GM10248 (cell line): ENCODE measurements around the gene RIOK2.
"Not testable (repeated sequence)": the region's sequence is repeated elsewhere in the genome, so short reads cannot be mapped to it uniquely, and the experiment has no call there.

Experiments used
- CTCF ChIA-PET: fragments of 300-600 bp; sonication (Branson Sonifier 250); formaldehyde crosslinking; extraction: SDS; loops from one replicate; lab custom pipeline; 2021; ENCODE audit warnings: antibody characterized with exemption; lab: Yijun Ruan, JAX
- POLR2A ChIA-PET: fragments of 350-650 bp; sonication (Branson Sonifier 250); formaldehyde crosslinking; extraction: SDS; loops from one replicate; lab custom pipeline; 2020; ENCODE audit warnings: antibody characterized with exemption; lab: Yijun Ruan, JAX
- DNase-seq: peaks from one replicate; pipeline ENCODE4 v3.0.0; 2012; ENCODE audit errors: extremely low spot score
- TF ChIP-seq, protein P1 (sequence below): IDR thresholded peaks from 2 replicates; pipeline ENCODE4 v1.5.1; 2012; ENCODE audit warnings: mild to moderate bottlenecking, low read depth; ENCODE audit errors: extremely low read depth, missing control alignments, control extremely low read depth

RIOK2 gene

DNA sequence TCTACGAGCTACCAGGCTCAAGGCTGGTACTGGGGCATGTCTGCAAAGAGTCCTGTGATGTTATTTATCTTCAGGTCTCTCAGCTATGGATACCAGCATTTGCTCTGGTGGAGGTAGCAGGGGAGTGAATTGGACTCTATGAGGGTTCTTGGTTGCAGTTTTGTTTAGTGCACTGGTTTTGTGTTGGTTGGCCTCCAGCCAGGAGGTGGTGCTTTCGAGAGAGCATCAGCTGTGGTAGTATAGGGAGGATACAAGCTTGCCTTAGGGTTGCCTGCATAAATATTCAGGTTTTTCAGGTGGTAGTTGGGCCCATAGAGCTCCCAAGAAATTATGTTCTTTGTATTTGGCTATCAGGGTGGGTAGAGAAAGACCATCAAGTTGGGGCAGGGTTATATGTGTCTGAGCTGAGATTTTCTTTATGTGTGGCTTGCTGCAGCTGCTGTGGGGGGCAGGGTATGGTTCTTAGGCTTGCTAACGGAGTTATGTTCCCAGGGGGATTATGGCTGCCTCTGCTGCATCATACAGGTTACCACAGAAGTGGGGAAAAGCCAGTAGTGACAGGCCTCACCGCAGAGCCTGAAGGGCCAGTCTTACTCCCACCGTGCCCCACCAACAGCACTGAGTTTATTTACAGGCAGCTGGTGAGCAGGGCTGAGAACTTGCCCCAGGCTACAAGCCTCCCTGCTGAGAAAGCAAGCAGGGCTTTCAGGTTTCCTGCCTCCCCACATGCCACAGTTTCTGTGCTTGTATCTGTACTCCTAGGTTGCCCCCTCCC lies 9.7 kb upstream of the RIOK2 start:
- no peak for DNase-seq
- ChIA-PET POLR2A (no interaction called here), CTCF (interaction anchor here (1.3 kb wide), 1 partner anchor 23 kb away, joined by 3 read pairs; no protein-coding TSS in a partner anchor)
- TF ChIP-seq, protein P1, sequence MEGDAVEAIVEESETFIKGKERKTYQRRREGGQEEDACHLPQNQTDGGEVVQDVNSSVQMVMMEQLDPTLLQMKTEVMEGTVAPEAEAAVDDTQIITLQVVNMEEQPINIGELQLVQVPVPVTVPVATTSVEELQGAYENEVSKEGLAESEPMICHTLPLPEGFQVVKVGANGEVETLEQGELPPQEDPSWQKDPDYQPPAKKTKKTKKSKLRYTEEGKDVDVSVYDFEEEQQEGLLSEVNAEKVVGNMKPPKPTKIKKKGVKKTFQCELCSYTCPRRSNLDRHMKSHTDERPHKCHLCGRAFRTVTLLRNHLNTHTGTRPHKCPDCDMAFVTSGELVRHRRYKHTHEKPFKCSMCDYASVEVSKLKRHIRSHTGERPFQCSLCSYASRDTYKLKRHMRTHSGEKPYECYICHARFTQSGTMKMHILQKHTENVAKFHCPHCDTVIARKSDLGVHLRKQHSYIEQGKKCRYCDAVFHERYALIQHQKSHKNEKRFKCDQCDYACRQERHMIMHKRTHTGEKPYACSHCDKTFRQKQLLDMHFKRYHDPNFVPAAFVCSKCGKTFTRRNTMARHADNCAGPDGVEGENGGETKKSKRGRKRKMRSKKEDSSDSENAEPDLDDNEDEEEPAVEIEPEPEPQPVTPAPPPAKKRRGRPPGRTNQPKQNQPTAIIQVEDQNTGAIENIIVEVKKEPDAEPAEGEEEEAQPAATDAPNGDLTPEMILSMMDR: no peak

DNA sequence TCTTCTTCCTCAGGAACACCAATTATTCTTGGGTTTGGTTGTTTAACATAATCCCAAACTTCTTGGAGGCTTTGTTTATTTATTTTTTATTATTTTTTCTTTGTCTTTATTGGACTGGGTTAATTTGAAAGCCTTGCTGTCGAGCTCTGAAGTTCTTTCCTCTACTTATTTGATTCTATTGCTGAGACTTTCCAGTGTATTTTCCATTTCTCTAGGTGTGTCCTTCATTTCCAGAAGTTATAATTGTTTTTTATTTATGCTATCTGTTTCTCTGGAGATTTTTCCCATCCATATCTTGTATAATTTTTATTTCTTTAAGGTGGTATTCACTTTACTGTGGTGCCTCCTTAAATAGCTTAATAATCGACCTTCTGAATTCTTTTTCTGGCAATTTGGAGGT lies 8.8 kb upstream of the RIOK2 start:
- ChIA-PET POLR2A (no interaction called here), CTCF (interaction anchor here (0.8 to 1.3 kb wide), 2 partner anchors 22 to 39 kb away, joined by 3 read pairs; no protein-coding TSS in a partner anchor)
- DNase-seq: no peak
- TF ChIP-seq, protein P1: no peak

DNA sequence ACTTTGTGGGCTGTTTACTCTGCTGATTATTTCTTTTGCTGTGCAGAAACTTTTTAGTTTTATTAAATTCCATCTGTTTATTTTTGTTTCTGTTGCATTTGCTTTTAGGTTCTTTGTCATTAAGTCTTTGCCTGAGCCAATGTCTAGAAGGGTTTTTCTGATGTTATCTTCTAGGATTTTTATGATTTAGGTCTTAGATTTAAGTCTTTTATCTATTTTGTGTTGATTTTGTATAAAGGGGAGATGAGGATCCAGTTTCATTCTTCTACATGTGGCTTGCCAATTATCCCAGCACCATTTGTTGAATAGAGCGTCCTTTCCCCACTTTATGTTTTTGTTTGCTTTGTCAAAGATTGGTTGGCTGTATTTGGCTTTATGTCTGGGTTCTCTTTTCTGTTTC lies 6.5 kb upstream of the RIOK2 start:
- CTCF ChIA-PET, DNase-seq, POLR2A ChIA-PET: not testable (repeated sequence)

DNA sequence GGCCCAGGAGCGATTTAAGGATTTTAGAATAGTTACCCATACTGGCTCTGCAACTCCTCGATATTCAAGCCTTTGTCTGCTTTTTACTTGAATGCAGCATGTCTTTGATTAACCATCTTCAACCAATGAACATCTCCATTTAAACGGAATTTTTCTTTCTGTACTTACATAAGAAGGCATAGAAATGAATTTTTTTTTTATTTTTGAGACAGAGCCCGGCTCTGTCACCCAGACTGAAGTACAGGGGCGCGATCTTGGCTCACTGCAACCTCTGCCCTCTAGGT lies 825 bp upstream of the RIOK2 start:
- DNase-seq: no peak
- CTCF ChIA-PET: interaction anchor here (1.2 kb wide), 1 partner anchor 1585 kb away, joined by 3 read pairs; no protein-coding TSS in a partner anchor
- TF ChIP-seq, protein P1: no peak
- POLR2A ChIA-PET: no interaction called here

DNA sequence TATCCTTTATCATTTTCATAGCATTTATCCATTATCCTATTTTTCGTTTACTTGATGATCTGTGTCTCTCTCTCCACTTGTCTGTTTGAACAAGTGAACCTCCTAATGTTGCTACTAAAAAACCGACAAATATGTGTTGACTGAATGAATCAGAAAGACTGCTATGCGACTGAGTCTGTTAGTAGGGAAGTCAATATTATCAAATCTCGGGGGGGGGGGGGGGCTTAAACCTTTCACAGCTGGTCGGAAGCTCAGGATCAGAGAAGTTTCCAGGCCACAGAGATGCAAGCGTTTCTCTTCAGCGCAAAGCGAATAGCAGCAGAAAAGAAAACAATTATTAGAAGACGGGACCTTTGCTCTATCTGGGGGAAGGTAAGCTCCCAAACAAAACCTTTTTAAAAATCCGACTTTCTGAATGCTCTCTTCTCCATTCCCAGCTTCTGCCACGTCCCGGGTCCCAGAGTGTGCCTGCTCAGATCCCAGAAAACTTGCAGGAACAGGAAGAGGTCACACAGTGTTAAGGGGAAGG lies 412 bp downstream of the RIOK2 start:
- POLR2A ChIA-PET: no interaction called here
- no peak for DNase-seq
- TF ChIP-seq, protein P1: no peak
- CTCF ChIA-PET: interaction anchor here (1.8 kb wide), 1 partner anchor 18 kb away, joined by 6 read pairs; no protein-coding TSS in a partner anchor

DNA sequence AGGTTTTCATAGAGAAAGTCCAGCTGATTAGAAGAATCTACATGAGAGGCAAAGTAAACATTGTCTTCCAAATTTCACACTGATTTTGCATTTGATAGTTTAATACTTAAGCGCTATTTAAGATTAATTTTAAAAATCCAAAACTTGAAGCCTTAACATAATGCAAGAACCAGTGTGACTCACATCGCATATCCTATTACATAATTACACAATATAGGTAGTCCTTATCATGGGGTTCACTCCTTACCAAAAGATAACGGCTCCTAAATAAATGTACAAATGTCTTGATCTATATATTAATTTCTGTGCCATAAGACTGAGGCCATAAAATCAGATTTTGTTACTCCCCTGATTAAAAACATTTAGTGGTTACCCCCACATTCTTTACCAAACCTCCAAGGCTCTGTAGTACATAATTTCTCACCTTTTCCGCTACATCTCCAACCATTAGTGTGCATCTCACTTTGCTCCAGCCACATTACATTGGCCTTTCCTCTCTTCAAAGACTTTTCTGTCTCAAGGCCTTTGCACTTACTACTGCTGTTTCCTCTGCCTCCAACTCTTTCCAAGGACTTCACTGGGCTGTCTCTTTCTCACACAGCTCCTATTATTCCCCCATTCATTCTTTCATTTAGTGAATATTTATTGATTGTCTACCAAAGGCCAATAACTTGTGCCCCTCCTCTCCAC lies 1.0 kb downstream of the RIOK2 start:
- ChIA-PET CTCF (interaction anchor here (1.8 kb wide), 1 partner anchor 18 kb away, joined by 6 read pairs; no protein-coding TSS in a partner anchor), POLR2A (no interaction called here)
- TF ChIP-seq, protein P1: no peak
- DNase-seq: no peak

DNA sequence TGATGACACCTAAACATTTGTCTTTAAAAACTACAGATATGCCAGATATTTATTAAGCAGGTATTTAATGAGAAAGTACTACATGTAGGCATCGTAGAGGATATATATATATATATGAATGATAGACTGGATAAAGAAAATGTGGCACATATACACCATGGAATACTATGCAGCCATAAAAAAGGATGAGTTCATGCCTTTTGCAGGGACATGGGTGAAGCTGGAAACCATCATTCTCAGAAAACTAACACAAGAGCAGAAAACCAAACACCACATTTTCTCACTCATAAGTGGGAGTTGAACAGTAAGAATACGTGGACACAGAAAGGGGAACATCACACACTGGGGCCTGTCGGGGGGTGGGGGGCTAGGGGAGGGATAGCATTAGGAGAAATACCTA lies 3.6 kb downstream of the RIOK2 start:
- CTCF ChIA-PET: interaction anchor here (1.2 to 1.3 kb wide), 3 partner anchors 14 to 21 kb away, joined by 3 to 7 read pairs (median 3); no protein-coding TSS in a partner anchor
- DNase-seq, POLR2A ChIA-PET: not testable (repeated sequence)
